ENCODE results near the gene ANKRD27.
"Not testable (repeated sequence)": the region's sequence is repeated elsewhere in the genome, so short reads cannot be mapped to it uniquely, and the experiment has no call there.

GRCh38 chr19:32700129-32700528, 25.1 kb upstream of the ANKRD27 start:
- not testable (repeated sequence) for TF ChIP-seq CTCF (IDR thresholded peaks at IDR 0.05); EP300 (IDR thresholded peaks at IDR 0.05; ENCODE audit: borderline replicate concordance in 1 of 2, low read depth in 1 of 2, low read length in 1 of 2); NFIC (IDR thresholded peaks at IDR 0.05; ENCODE audit: borderline replicate concordance); CHD2 (IDR thresholded peaks at IDR 0.05; ENCODE audit: low read length, partially characterized antibody); MAX (IDR thresholded peaks at IDR 0.05; ENCODE audit: low read depth); FOXJ3 (CRISPR knock-in tag; IDR thresholded peaks at IDR 0.05); USF2 (IDR thresholded peaks at IDR 0.05; ENCODE audit: borderline replicate concordance, low read depth, low read length); EZH2phosphoT487 (IDR thresholded peaks at IDR 0.05; ENCODE audit: borderline replicate concordance, low read depth); REST (IDR thresholded peaks at IDR 0.05; ENCODE audit: low read depth, low read length); FOXM1 (IDR thresholded peaks at IDR 0.05; ENCODE audit: low read depth); RAD21 (IDR thresholded peaks at IDR 0.05; ENCODE audit: low read length); ELF1 (IDR thresholded peaks at IDR 0.05); RFX5 (IDR thresholded peaks at IDR 0.05; ENCODE audit: low read length); NRF1 (IDR thresholded peaks at IDR 0.05; ENCODE audit: low read depth, low read length)

Measured in SK-N-SH (cell line).